H54 (cell line): Measurements from ENCODE around the gene IL17F.

Experiments used
- DNase-seq: peaks from one replicate; pipeline ENCODE4 v3.0.0; 2011; ENCODE audit warnings: low spot score, mixed read lengths; ENCODE audit not compliant: insufficient read length
- FAIRE-seq: peaks from 3 replicates; lab custom pipeline; 2011; peaks lifted over from hg19 to GRCh38; lab: Jason Lieb, UNC
- POLR2A ChIP-seq: IDR thresholded peaks from 2 replicates; pipeline ENCODE4 v1.6.1; 2011; ENCODE audit warnings: low read depth, mild to moderate bottlenecking, low read length

Gene IL17F

DNA sequence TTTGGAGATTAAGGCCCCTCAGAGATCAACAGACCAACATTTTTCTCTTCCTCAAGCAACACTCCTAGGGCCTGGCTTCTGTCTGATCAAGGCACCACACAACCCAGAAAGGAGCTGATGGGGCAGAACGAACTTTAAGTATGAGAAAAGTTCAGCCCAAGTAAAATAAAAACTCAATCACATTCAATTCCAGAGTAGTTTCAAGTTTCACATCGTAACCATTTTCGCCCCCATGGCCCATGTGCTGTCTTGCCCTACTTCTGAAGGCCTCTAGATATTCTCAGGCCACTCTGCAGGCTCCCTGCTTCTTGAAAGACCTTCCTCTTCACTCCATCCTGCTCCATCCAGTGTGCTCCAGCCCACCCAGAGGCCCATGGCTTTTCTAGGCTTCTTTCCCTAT is 53.9 kb downstream of the IL17F start:
- FAIRE-seq = no peak
- no peak for DNase-seq
- no peak for TF ChIP-seq POLR2A

GRCh38 chr6:52189974-52190373 is 54.3 kb downstream of the IL17F start:
- TF ChIP-seq POLR2A = no peak
- DNase-seq (no peak), FAIRE-seq (no peak)

DNA sequence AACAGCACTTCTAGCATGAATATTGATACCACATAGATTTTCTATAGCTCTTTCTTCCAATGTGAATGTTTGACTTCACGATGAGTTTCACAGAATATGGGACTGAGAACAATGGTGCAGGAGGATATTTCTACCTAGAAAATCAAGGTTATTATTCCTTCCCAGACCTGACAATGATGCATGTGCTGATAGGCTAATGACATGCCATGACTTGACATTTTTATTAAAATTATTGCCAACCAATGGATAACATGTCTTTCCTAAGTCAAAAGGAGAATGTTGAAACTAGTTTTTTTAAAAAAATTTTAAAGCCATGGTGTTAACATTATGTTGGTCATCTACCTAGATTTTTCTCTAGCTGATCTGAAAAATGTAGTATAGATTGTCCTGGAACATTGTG is 57.2 kb downstream of the IL17F start:
- TF ChIP-seq POLR2A = no peak
- FAIRE-seq = no peak
- no peak for DNase-seq
